ENCODE data around the gene MAPK9.

GRCh38 chr5:180336234-180337020 is 44.5 kb upstream of the MAPK9 start:
- no peak for TF ChIP-seq CTCF (IDR thresholded peaks at IDR 0.05; ENCODE audit: borderline replicate concordance, extremely low read depth, low read length, poor library complexity, severe bottlenecking)
- no peak for TF ChIP-seq EZH2 (IDR thresholded peaks at IDR 0.05; ENCODE audit: borderline replicate concordance, low read depth, low read length, severe bottlenecking)
